Activated CD4-positive, alpha-beta memory T cell treated with anti-CD3 and anti-CD28 coated beads for 36 hours (primary cell): ENCODE data around the gene SLC4A5. TPM values are rescaled to one million over a fixed set of nuclear protein-coding genes. Genes with fewer than 3 reads are reported as not detected.

Experiments used
- CTCF ChIA-PET: fragments of 350-600 bp; sonication (Branson Sonifier 250); formaldehyde crosslinking; loops from one replicate; lab custom pipeline; 2021; ENCODE audit warnings: antibody characterized with exemption, inconsistent platforms; lab: Charles Lee
- POLR2A ChIA-PET: fragments of 350-600 bp; sonication (Branson Sonifier 250); formaldehyde crosslinking; loops from one replicate; lab custom pipeline; 2021; ENCODE audit warnings: antibody characterized with exemption; lab: Charles Lee
- DNase-seq: peaks from one replicate; pipeline ENCODE4 v3.0.0-alpha.2; 2020
- H3K27ac Mint-ChIP-seq: one replicate; pipeline ENCODE4 v1.8.0; 2021; ENCODE audit warnings: mixed read lengths
- H3K27me3 Mint-ChIP-seq: one replicate; pipeline ENCODE4 v1.8.0; 2021; ENCODE audit warnings: mixed read lengths
- H3K36me3 Mint-ChIP-seq: one replicate; pipeline ENCODE4 v1.8.0; 2021; ENCODE audit warnings: mixed read lengths
- H3K4me1 Mint-ChIP-seq: one replicate; pipeline ENCODE4 v1.8.0; 2021; ENCODE audit warnings: low read depth, mixed read lengths
- H3K4me3 Mint-ChIP-seq: one replicate; pipeline ENCODE4 v1.8.0; 2021; ENCODE audit warnings: mild to moderate bottlenecking, mixed read lengths
- H3K9me3 Mint-ChIP-seq: one replicate; pipeline ENCODE4 v1.8.0; 2021; ENCODE audit warnings: mixed read lengths
- intact Hi-C: fragments of 100-400 bp; cut with micrococcal nuclease; formaldehyde crosslinking; loops from one replicate; pipeline ENCODE4 v1.15.1; 2023
- total RNA-seq, 2 experiments: library from RNA; stranded (reverse); gene quantifications; one replicate each; pipeline ENCODE4 v1.2.3, GENCODE V29; 2021

The SLC4A5 gene
- 1 to 10 TPM; 2.9 to 3.1 TPM for total RNA-seq

GRCh38 chr2:74343316-74343715 lies at the start of gene SLC4A5:
Gene SLC4A5 (minus strand): TSS chr2:74343416. CDS start chr2:74315023, 28,393 bp downstream.
- H3K27me3 Mint-ChIP-seq = no peaks in the 10 kb centered on the region
- H3K9me3 Mint-ChIP-seq = no peaks in the 10 kb centered on the region
- no peak within 1 kb of the TSS for H3K27ac Mint-ChIP-seq
- intact Hi-C loops = no loop called here
- CTCF ChIA-PET = interaction anchor here (2.2 kb wide), 1 partner anchor 94 kb away, joined by 7 read pairs; no protein-coding TSS in a partner anchor
- no peak for DNase-seq
- no peaks in the 10 kb centered on the region for H3K4me1 Mint-ChIP-seq
- no peaks in the 10 kb centered on the region for H3K36me3 Mint-ChIP-seq
- POLR2A ChIA-PET = no interaction called here
- H3K4me3 Mint-ChIP-seq = no peak within 1 kb of the TSS

DNA sequence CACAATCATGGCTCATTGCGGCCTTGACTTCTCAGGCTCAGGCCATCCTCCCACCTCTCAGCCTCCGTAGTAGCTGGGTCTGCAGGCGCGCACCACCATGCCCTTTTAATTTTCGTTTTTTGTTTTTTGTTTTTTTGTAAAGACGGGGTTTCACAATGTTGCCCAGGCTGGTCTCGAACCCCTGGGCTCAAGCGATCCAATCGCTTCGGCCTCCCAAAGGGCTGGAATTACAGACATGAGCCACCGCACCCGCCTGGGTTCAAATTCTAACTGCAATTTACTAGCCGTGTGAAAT lies 49.2 kb upstream of the SLC4A5 start:
- H3K27me3 Mint-ChIP-seq = no peaks in the 10 kb centered on the region
- no peaks in the 10 kb centered on the region for H3K36me3 Mint-ChIP-seq
- H3K27ac Mint-ChIP-seq = no peak overlapping the region
- no peak for DNase-seq
- intact Hi-C loops = loop anchor here (1.0 to 10.0 kb wide), 5 partner anchors 30 to 568 kb away; partner anchors contain the start of gene STAMBP
- peaks cover 4% of the 10 kb centered on the region for H3K4me1 Mint-ChIP-seq
- no peaks in the 10 kb centered on the region for H3K9me3 Mint-ChIP-seq
- ChIA-PET CTCF (interaction anchor here (0.6 to 6.9 kb wide), 12 partner anchors 7 to 568 kb away, joined by 3 to 46 read pairs (median 7); partner anchors contain the start of genes C2orf81, WBP1 and WDR54), POLR2A (interaction anchor here (0.6 to 1.9 kb wide), 4 partner anchors 13 to 655 kb away, joined by 3 to 8 read pairs (median 4); partner anchors contain the start of genes C2orf81, DCTN1, TPRKB and WDR54)
- H3K4me3 Mint-ChIP-seq = peak overlapping the region; percentile 92

DNA sequence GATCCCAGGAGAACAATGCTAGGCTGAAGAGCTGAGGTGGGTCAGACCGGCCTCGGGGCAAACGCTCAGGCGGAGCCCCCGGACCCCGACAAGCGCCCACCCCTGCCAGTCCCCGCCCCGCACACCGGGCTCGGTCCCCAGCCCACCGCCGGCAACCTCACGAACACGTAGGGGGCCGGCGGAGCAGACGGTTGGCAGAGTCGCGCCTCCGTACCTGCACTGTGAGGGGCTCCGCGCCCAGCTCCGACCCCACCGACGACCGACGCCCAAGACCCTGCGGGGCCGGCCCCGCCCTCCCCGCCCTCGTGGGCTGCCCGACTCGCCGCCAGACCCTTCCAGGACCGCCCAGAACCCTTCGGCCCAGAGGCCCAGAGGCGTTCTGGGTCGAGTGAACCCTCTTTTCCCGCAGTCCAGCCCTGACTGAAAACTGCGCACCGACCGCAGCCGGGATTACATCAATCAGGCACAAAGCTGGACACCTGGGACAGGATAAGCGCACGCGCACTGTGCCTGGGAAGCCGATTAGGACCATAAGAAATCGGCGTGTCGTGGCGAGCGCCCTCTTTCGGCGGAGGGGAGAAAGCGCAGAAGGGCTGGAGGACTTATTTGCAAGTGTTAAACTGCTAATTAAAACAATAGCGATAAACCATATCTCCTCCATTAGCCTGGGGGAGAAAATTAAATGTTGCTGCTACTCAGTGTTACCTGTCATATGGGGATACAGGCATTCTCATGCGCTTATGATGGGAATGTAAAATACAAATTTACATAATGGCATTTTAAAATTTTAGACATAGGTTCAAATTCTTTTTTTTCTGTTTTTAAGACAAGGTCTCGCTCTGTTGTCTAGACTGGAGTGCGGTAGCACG lies 48.6 kb upstream of the SLC4A5 start:
- Mint-ChIP-seq H3K27me3 (no peaks in the 10 kb centered on the region), H3K27ac (peak overlapping the region; percentile 96)
- CTCF ChIA-PET = interaction anchor here (0.6 to 6.9 kb wide), 28 partner anchors 8 to 655 kb away, joined by 3 to 46 read pairs (median 4); partner anchors contain the start of genes C2orf81, DCTN1, INO80B and MOB1A

GRCh38 chr2:74391209-74391579 lies 48.0 kb upstream of the SLC4A5 start:
- no peaks in the 10 kb centered on the region for H3K36me3 Mint-ChIP-seq
- intact Hi-C loops = loop anchor here (5.0 to 10.0 kb wide), 2 partner anchors 139 to 566 kb away; partner anchors contain the start of gene STAMBP
- H3K27ac Mint-ChIP-seq = peak overlapping the region; percentile 71
- peak overlapping the region; percentile 92 for H3K4me3 Mint-ChIP-seq
- H3K9me3 Mint-ChIP-seq = no peaks in the 10 kb centered on the region
- H3K27me3 Mint-ChIP-seq = no peaks in the 10 kb centered on the region
- H3K4me1 Mint-ChIP-seq = peaks cover 4% of the 10 kb centered on the region
- no peak for DNase-seq
- ChIA-PET POLR2A (interaction anchor here (0.5 to 1.9 kb wide), 7 partner anchors 10 to 654 kb away, joined by 3 to 8 read pairs (median 3); partner anchors contain the start of genes C2orf81, DCTN1, MOB1A and TPRKB), CTCF (interaction anchor here (0.6 to 6.9 kb wide), 28 partner anchors 8 to 654 kb away, joined by 3 to 46 read pairs (median 4); partner anchors contain the start of genes C2orf81, DCTN1, INO80B and MOB1A)

More for the DNA sequence above, 48.6 kb upstream of the SLC4A5 start:
- intact Hi-C loops = loop anchor here (1.0 to 10.0 kb wide), 5 partner anchors 30 to 567 kb away; partner anchors contain the start of gene STAMBP
- peak; percentile 95 for DNase-seq
- peak overlapping the region; percentile 92 for H3K4me3 Mint-ChIP-seq
- POLR2A ChIA-PET = interaction anchor here (0.5 to 1.9 kb wide), 7 partner anchors 10 to 655 kb away, joined by 3 to 8 read pairs (median 3); partner anchors contain the start of genes C2orf81, DCTN1, MOB1A and TPRKB
- H3K4me1 Mint-ChIP-seq = peaks cover 4% of the 10 kb centered on the region
- no peaks in the 10 kb centered on the region for H3K36me3 Mint-ChIP-seq
- H3K9me3 Mint-ChIP-seq = no peaks in the 10 kb centered on the region

DNA sequence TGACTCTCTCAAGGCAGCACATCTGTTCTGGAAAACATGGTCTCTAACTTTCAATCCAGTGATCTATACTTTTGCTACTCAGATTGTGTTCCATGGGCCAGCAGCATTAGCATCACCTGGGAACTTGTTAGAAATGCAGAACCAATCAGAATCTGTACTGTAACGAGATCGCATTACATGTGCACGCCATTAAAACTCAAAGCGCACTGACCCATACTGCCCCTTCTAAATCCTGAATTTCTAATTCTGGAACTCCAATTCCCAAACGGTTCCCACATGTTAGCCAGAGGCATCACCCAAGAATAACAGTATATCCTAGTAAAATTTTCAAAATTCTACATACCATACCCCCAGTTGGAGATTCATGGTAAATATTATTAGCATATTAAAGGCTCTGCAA lies 47.4 kb upstream of the SLC4A5 start:
- Mint-ChIP-seq H3K4me1 (peaks cover 4% of the 10 kb centered on the region), H3K27me3 (no peaks in the 10 kb centered on the region), H3K9me3 (no peaks in the 10 kb centered on the region), H3K4me3 (peak overlapping the region; percentile 60), H3K27ac (no peak overlapping the region), H3K36me3 (no peaks in the 10 kb centered on the region)
- CTCF ChIA-PET = interaction anchor here (0.6 to 6.9 kb wide), 16 partner anchors 9 to 653 kb away, joined by 3 to 46 read pairs (median 5); partner anchors contain the start of genes C2orf81, DCTN1, MOB1A and MRPL53
- POLR2A ChIA-PET = interaction anchor here (0.8 to 1.9 kb wide), 3 partner anchors 31 to 212 kb away, joined by 3 to 8 read pairs (median 4); partner anchors contain the start of genes C2orf81, MOB1A and WDR54
- intact Hi-C loops = loop anchor here (5.0 to 10.0 kb wide), 2 partner anchors 138 to 566 kb away; partner anchors contain the start of gene STAMBP
- DNase-seq = no peak

- ChIA-PET CTCF (interaction anchor here (0.6 to 6.9 kb wide), 4 partner anchors 12 to 137 kb away, joined by 3 to 46 read pairs (median 5); no protein-coding TSS in a partner anchor), POLR2A (interaction anchor here (0.7 kb wide), 1 partner anchor 120 kb away, joined by 3 read pairs; no protein-coding TSS in a partner anchor)
- intact Hi-C loops = loop anchor here (1.0 kb wide), 1 partner anchor 67 kb away; no protein-coding TSS in a partner anchor
Measured at GRCh38 chr2:74387346-74387745, 44.1 kb upstream of the SLC4A5 start.

DNA sequence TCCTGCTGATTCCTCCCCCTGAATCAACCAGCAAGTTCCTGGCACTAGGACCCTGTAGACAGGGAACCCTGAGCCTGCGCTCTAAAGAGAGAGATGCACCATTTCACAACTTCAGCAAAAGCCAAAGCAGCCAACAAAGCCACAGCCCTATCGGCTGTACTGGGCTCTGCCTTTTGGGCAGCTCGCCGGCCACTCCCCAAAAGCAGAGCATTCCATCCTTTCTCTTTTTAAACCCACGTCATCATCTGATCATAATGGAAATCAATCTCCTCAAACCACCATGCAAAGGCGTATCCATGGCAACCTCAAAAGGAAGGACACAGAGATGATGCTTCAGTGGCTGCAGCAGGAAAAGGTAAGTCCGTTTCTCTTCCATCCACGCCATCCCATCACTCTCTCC lies 42.2 kb upstream of the SLC4A5 start:
- DNase-seq = no peak
- Mint-ChIP-seq H3K27me3 (no peaks in the 10 kb centered on the region), H3K4me1 (peaks cover 11% of the 10 kb centered on the region), H3K36me3 (no peaks in the 10 kb centered on the region), H3K9me3 (no peaks in the 10 kb centered on the region), H3K27ac (no peak overlapping the region), H3K4me3 (no peak overlapping the region)
- intact Hi-C loops = no loop called here
- CTCF ChIA-PET = interaction anchor here (1.0 to 1.4 kb wide), 2 partner anchors 11 to 136 kb away, joined by 3 read pairs; no protein-coding TSS in a partner anchor
- POLR2A ChIA-PET = no interaction called here

More at GRCh38 chr2:74387346-74387745, 44.1 kb upstream of the SLC4A5 start:
- no peak overlapping the region for H3K4me3 Mint-ChIP-seq
- H3K9me3 Mint-ChIP-seq = no peaks in the 10 kb centered on the region
- no peaks in the 10 kb centered on the region for H3K36me3 Mint-ChIP-seq
- peaks cover 4% of the 10 kb centered on the region for H3K4me1 Mint-ChIP-seq
- DNase-seq = peak; percentile 19
- H3K27ac Mint-ChIP-seq = no peak overlapping the region
- H3K27me3 Mint-ChIP-seq = no peaks in the 10 kb centered on the region

DNA sequence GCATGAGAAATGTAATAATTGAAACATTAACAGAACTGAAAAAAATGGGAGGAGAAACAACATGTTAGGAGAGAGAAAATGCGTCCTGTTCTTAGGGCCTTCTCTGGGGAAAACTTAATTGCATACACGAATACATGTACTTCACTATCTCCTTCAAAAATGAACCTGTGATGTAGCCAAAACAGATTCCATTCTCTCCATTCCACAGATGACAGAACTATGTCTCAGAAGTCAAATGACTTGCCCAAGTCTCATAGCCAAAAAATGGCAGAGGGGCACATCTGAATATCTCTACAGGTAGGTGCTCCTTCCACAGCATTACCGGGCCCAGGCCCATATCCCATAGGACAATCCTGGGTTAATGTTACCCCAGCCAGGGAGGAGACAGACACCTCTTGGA lies 40.8 kb upstream of the SLC4A5 start:
- H3K27me3 Mint-ChIP-seq = no peaks in the 10 kb centered on the region
- H3K4me3 Mint-ChIP-seq = no peak overlapping the region
- no peaks in the 10 kb centered on the region for H3K36me3 Mint-ChIP-seq
- DNase-seq = no peak
- CTCF ChIA-PET = interaction anchor here (1.4 kb wide), 1 partner anchor 134 kb away, joined by 3 read pairs; no protein-coding TSS in a partner anchor
- intact Hi-C loops = no loop called here
- POLR2A ChIA-PET = no interaction called here
- no peak overlapping the region for H3K27ac Mint-ChIP-seq
- H3K9me3 Mint-ChIP-seq = no peaks in the 10 kb centered on the region
- H3K4me1 Mint-ChIP-seq = peaks cover 17% of the 10 kb centered on the region

- POLR2A ChIA-PET = no interaction called here
- no peaks in the 10 kb centered on the region for H3K36me3 Mint-ChIP-seq
- no peaks in the 10 kb centered on the region for H3K27me3 Mint-ChIP-seq
- no peak for DNase-seq
- no peaks in the 10 kb centered on the region for H3K9me3 Mint-ChIP-seq
- H3K27ac Mint-ChIP-seq = no peak overlapping the region
- H3K4me3 Mint-ChIP-seq = no peak overlapping the region
- CTCF ChIA-PET = no interaction called here
- intact Hi-C loops = no loop called here
- H3K4me1 Mint-ChIP-seq = peaks cover 17% of the 10 kb centered on the region
Measured at GRCh38 chr2:74383254-74383653, 40.0 kb upstream of the SLC4A5 start.

GRCh38 chr2:74381751-74382150 lies 38.5 kb upstream of the SLC4A5 start:
- POLR2A ChIA-PET = no interaction called here
- no peaks in the 10 kb centered on the region for H3K36me3 Mint-ChIP-seq
- H3K27ac Mint-ChIP-seq = no peak overlapping the region
- DNase-seq = no peak
- no peak overlapping the region for H3K4me3 Mint-ChIP-seq
- intact Hi-C loops = no loop called here
- no peaks in the 10 kb centered on the region for H3K27me3 Mint-ChIP-seq
- H3K9me3 Mint-ChIP-seq = no peaks in the 10 kb centered on the region
- CTCF ChIA-PET = interaction anchor here (1.4 kb wide), 2 partner anchors 10 to 46 kb away, joined by 7 to 9 read pairs; no protein-coding TSS in a partner anchor
- H3K4me1 Mint-ChIP-seq = peaks cover 17% of the 10 kb centered on the region
